ENCODE data around the gene CMTM1. TPM values are rescaled to one million over a fixed set of nuclear protein-coding genes. Genes with fewer than 3 reads are reported as not detected.
"Not testable (repeated sequence)": the region's sequence is repeated elsewhere in the genome, so short reads cannot be mapped to it uniquely, and the experiment has no call there.

CMTM1 gene
- total RNA-seq, 4 donors from 2014 or later, result 0.89 TPM; not detected in 3

DNA sequence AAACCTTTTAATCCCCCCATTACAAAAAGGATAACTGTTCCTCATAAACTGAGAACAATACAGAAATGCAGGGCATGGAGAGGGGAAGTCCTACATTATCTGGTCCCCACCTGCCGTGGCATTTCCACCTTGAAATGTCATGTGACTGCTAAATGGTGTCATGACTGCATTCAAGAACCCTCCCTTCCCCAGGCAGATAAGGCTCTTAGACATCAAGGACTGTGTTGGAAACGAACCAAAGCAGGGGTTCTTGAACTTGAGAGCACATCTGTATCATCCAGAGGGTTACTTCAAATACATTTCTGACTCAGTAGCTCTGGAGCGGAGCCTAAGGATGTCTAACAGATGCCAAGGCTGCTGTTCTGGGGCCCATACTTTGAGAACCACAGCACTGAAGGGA, 56.6 kb downstream of the CMTM1 start:
- TF ChIP-seq POLR2AphosphoS5 (IDR thresholded peaks at IDR 0.05) (no peak), POLR2A (IDR thresholded peaks at IDR 0.05) (no peak), EP300 (IDR thresholded peaks at IDR 0.05) (no peak)
- TF ChIP-seq, protein P1, sequence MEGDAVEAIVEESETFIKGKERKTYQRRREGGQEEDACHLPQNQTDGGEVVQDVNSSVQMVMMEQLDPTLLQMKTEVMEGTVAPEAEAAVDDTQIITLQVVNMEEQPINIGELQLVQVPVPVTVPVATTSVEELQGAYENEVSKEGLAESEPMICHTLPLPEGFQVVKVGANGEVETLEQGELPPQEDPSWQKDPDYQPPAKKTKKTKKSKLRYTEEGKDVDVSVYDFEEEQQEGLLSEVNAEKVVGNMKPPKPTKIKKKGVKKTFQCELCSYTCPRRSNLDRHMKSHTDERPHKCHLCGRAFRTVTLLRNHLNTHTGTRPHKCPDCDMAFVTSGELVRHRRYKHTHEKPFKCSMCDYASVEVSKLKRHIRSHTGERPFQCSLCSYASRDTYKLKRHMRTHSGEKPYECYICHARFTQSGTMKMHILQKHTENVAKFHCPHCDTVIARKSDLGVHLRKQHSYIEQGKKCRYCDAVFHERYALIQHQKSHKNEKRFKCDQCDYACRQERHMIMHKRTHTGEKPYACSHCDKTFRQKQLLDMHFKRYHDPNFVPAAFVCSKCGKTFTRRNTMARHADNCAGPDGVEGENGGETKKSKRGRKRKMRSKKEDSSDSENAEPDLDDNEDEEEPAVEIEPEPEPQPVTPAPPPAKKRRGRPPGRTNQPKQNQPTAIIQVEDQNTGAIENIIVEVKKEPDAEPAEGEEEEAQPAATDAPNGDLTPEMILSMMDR (IDR thresholded peaks at IDR 0.05), result no peak
- peaks cover 0 to 14% (median 0%) of the 10 kb centered on the region in 3 donors for H3K4me1 ChIP-seq
- 78% methylated on average over 2 of the region's 3 CpGs; no CpG with 5 or more reads in 1 of the 2 donors for WGBS, 2 donors (ENCODE audit: low coverage in 1 of 2)
- no peaks in the 10 kb centered on the region for H3K27me3 ChIP-seq
- no peak overlapping the region for H3K4me3 ChIP-seq
- H3K27ac ChIP-seq, result no peak overlapping the region
- no peaks in the 10 kb centered on the region for H3K9me3 ChIP-seq
- peaks cover 0 to 33% of the 10 kb centered on the region in 2 donors for H3K36me3 ChIP-seq
- ATAC-seq, result no peak

DNA sequence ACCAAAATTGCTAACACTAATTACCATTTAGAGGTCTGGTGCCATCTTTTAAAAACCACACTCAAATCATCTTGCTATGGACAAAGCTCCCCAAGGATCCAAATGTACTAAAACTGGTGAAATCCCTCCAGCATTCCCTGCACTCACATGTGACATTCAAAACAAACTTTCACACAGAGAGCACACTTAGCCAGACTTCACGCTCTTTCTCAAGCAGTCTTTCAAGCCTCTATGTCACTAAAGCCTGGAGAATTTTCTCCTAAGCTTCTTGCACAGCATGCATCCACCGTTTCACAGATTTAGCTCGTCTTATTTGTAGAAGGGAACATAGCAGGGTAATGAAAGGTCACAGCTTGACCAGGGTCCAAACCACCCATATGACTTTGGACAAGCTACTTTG, 57.5 kb downstream of the CMTM1 start:
- TF ChIP-seq, protein P1 (IDR thresholded peaks at IDR 0.05), result no peak
- TF ChIP-seq EP300 (IDR thresholded peaks at IDR 0.05) (no peak), POLR2AphosphoS5 (IDR thresholded peaks at IDR 0.05) (no peak), POLR2A (IDR thresholded peaks at IDR 0.05) (no peak)
- Histone ChIP-seq H3K9me3 (no peaks in the 10 kb centered on the region), H3K4me3 (no peak overlapping the region), H3K27ac (no peak overlapping the region), H3K36me3 (peaks cover 0 to 33% of the 10 kb centered on the region in 2 donors), H3K27me3 (no peaks in the 10 kb centered on the region), H3K4me1 (peaks cover 0 to 5% (median 0%) of the 10 kb centered on the region in 3 donors)
- WGBS, 2 donors (ENCODE audit: low coverage in 1 of 2), result 73 to 83% methylated on average over 2 to 3 of the region's 3 CpGs
- no peak for ATAC-seq

DNA sequence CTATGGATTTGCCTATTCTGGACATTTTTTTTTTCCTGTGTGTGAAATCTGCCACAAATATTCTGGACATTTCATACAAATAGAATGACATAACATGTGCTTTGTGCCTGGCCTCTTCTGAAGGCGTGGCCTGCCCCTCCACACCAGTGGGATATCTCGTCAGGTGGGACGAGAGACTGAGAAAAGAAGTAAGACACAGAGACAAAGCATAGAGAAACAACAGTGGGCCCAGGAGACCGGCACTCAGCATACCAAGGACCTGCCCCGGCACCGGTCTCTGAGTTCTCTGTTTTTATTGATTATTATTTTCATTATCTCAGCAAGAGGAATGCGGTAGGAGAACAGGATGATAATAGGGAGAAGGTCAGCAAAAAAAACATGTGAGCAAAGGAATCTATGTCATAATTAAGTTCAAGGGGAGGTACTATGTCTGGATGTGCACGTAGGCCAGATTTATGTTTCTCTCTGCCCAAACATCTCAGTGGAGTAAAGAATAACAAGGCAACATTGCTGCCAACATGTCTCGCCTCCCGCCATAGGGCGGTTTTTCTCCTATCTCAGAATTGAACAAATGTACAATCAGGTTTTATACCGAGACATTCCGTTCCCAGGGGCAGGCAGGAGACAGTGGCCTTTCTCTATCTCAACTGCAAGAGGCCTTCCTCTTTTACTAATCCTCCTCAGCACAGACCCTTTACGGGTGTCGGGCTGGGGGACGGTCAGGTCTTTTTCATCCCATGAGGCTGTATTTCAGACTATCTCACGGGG, 61.6 kb downstream of the CMTM1 start:
- H3K27ac ChIP-seq, H3K27me3 ChIP-seq, ATAC-seq, H3K36me3 ChIP-seq, H3K4me3 ChIP-seq, H3K9me3 ChIP-seq, H3K4me1 ChIP-seq: not testable (repeated sequence)
- 93 to 94% methylated on average over 9 to 11 of the region's 17 CpGs for WGBS, 2 donors (ENCODE audit: low coverage in 1 of 2)

Small RNA genes within 50 kb of the gene (small RNA-seq; reads per million reads assigned to genes)
- gene CKLF-CMTM1, result 0 reads per million in 4 donors

Other genes with a start within 250 kb of the CMTM1 start
- 10 to 100 TPM; 16.2 to 50.1 (median 38.5) TPM for gene CDH5, start 199.7 kb upstream of the CMTM1 start, total RNA-seq
- 1 to 10 TPM in 1 of 4 donors, under 1 TPM in 2, not detected in 1; 0.47 to 1.0 (median 0.54) TPM for gene BEAN1, start 139.1 kb upstream of the CMTM1 start, total RNA-seq
- 10 to 100 TPM; 32.7 to 42.8 (median 37.0) TPM for gene TK2, start 16.3 kb upstream of the CMTM1 start, total RNA-seq
- 10 to 100 TPM; 13.1 to 31.5 (median 17.9) TPM for gene CKLF, start 13.9 kb upstream of the CMTM1 start, total RNA-seq
- not detected for gene CMTM2, start 13.0 kb downstream of the CMTM1 start, total RNA-seq
- 10 to 100 TPM; 15.7 to 24.9 (median 19.3) TPM for gene CMTM3, start 38.3 kb downstream of the CMTM1 start, total RNA-seq
- gene CMTM4, start 130.3 kb downstream of the CMTM1 start, total RNA-seq, result 10 to 100 TPM; 12.7 to 21.2 (median 17.2) TPM
- gene DYNC1LI2, start 185.2 kb downstream of the CMTM1 start, total RNA-seq, result 100 to 1,000 TPM; 202 to 292 (median 219) TPM
- under 1 TPM in 1 of 4 donors, not detected in 3; 0.40 TPM for gene TERB1, start 235.1 kb downstream of the CMTM1 start, total RNA-seq

All from gastroesophageal sphincter (tissue), 4 donors.